ENCODE measurements around the gene TMEM108.

The TMEM108 gene

DNA sequence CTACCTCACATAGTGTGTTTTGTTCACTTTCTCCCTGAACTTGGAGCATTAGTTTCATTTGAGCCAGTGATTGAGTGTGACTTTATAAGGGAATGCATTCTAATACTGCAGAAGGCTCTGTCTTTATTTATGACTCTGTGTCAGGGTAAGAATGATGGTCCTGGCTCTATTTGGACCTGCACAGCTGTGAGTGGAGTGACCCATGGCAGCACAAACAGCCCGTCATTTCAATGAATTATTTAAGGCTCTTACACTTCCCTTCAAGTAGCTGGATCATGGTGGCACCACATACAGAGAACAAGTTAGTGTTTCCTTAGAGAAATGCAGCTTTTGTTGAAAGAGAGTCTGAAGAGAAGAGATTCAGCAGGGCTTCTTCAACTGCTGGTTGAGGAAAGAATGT, 16.4 kb downstream of the TMEM108 start:
- no peak for DNase-seq (ENCODE audit: low read depth in 2 of 2)

DNA sequence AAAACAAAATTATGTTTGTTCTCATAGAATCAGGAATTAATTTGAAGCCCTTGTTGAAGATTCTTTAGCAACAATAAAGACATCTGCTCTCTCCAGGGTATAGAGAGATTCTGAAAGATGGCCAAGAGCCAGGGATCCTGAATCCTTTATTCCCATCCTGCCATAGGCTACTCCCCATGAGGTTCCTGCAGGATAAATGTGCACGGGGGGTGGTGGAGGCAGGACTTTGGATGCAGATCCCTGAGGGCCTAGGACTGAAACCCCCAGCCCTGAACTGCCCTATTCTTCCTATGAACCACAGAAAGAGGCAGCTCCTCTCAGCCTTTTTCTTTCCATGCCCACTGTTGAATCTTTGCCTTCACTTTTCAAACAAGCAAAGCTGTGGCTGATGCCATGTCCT, 17.1 kb downstream of the TMEM108 start:
- no peak for DNase-seq (ENCODE audit: low read depth in 2 of 2)

DNA sequence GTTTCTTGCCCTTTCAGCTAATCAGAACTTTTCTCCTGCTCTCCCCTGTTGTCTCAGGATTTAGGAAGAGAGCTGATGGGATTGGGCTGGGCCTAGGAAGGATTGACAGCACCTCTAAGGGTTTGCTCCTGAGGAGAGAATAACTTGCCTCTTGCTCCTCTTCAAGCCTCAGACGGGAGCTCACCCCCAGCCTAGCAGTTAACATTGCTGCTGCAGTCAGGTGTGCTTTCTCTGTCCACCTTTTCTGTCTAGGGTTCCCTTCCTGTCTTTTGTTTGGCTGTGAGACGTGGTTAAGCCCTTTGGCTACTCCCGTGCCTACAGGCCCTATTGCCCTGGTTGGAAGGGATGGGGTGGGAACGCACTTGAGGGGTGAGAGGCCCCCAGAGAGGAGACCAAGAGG, 20.1 kb downstream of the TMEM108 start:
- no peak for DNase-seq (ENCODE audit: low read depth in 2 of 2)

DNA sequence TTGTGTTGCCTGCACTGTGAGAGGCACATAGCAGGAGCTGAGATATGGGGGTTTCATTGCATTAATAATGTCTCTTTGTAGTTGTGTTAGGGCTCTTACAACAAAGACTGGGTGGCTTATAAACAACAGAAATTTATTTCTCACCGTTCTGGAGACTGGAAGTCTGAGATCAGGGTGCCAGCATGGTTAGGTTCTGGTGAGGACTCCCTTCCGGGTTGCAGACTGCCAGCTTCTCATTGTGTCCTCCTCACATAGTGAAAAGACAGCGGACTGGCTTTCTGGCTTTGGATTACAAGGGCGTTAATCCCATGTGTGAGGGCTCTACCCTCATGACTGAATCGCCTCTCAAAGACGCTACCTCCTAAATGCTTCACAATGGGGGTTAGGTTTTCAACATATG, 20.6 kb downstream of the TMEM108 start:
- no peak for DNase-seq (ENCODE audit: low read depth in 2 of 2)

DNA sequence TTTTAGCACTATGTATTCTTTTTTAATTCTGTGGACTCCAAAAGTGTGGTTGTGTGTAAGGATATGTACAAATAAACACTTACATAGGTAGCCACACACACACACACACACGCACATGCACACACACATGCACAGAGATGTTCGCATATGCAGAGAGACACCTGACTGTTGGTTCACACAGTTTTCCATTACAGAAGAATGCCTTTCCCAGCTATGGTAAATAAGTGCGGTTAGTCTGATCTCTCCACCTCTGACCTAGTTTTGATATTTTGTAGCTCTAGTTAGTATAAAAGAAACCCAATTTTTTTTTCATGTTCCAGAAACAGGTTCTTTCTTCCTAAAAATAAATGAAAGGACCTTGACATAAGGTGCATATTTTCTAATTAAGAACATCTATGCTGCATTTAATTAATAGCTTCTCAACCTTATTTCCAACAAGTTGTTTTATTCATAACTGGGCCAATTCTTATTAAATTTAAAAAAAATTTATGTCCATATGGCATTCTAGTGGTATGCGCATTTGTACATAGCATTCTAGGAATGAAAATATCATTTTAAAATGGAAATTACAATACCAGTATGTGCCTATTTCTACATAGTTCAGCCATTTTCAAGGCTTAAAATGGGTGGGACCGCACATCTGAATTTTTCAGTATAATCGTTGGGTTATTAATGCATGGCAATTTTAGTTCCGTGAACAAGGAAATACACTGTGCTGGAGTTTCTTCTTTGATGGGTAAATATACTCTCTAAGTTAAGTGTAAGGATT, 27.2 kb downstream of the TMEM108 start:
- DNase-seq (ENCODE audit: low read depth in 2 of 2), result no peak

DNA sequence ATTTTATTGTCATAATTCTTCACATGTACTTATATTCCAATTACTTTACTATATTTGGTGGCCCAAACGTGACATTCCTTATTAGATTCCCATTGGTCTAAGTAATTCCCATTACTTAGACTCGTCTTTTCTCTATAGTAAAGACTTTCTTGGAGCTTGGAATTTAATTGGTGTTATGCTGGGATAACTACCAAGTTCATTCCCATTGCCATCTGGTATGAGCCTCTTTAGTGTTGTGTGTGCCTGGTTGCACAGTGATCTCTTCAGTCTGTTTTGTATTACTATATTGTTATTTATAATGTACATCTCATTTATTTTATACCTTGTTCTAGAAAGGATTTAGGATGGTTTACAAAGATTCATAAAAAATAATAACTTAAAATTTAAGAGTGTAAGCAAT, 27.8 kb downstream of the TMEM108 start:
- DNase-seq (ENCODE audit: low read depth in 2 of 2), result no peak

DNA sequence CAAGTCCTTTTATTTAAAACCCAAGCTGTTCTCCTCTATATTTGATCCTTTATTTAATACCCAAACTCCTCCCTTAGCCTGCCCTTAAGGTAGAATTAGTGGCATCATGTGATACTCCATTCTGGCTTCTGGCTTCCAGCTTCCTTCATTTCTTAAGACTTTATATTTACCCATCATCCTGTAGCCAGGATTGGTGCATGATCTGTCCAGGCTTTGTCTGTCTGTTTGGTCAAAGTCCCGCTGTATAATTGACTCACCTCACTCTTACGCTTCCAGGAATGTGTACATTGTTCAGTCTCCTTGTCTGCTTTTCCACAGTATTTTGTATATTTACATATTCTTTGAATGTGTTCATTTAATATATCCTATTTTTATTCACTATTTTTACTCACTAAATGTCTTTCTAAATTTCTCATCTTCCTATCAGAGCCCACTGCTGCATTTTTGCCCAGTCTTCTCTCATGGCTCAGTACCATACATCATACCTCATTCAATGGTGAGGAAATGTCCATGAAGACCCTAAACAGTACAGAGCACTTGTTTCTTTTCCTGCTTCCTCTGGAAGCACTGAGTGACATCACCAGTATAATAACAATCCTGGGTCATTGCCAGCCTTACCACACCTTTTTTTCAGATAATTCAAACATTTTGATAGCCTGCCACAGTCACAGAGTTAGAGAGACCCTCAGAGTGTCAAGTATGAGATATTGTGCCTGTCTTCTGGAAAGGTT, 31.5 kb downstream of the TMEM108 start:
- DNase-seq (ENCODE audit: low read depth in 2 of 2), result no peak

DNA sequence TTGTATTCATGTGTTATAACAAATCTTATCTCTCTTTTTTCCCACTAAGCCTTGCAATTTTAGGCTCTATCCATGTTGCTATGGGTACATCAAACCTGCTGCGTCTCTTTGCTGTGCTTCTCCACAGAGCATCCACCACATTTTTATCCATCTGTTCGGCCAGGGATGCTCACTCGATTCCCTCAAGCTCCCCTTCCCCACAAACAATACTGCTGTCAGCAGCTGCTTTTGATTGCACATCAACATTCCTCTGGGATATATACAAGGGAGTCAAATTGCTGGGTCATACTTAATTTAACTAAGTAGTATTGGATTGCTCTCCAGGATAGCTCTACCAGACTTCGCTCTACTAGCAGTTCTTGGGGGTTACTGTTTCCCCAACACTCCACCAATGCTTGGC, 36.8 kb downstream of the TMEM108 start:
- DNase-seq (ENCODE audit: low read depth in 2 of 2), result no peak

DNA sequence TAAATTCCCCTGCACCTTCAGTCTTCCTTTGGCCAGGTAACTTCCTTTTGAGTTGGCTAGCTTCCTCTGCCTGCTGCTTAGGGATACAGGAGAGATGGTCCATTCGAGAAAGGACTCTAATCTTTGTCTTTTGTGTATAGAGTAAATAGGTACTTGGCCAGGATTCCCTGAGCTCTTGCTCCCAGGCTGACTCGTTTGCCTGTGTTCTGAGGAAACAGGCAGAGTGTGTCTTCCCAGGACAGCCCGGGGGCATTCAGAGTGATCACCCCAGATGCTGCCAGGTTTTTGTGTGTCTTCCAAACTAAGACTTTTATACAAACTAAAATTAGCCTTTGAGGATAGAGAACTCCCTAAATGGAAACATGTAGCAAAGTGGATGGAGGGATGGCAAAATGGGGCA, 39.5 kb downstream of the TMEM108 start:
- DNase-seq (ENCODE audit: low read depth in 2 of 2), result no peak

DNA sequence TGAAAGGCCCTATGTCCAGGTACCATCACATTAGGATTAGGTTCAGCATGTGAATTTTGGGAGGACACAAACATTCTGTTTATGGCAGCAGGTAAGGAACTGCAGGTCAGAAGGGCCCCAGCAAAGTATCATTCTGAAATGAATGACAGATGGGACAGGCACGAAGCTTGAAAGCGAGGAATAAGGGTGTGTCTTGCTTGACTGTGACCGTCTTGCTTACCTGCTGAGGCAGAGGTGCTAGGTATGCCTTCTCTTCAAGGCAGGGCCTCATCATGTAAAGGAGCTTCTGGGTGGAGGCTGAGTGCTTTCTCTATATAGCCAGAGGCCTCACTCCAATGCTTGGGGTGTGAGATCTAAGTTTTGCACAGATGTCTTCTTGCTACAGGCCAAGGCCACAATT, 41.4 kb downstream of the TMEM108 start:
- no peak for DNase-seq (ENCODE audit: low read depth in 2 of 2)

DNA sequence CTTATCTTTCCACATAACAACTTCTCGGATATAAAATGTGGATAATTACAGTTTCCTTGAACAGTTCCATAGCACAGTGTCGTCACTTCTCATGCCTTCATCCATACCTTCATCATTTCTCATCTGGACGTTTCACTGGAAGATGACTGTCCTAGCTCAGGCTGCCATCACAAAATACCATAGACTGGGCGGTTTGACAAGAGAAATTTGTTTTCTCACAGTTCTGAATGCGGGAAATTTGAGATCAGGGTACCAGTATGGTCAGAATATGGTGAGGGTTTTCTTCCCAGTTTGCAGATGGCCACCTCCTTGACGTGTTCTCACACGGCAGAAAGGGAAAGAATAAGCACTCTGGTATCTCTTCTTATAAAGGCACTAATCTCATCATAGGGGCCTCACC, 42.8 kb downstream of the TMEM108 start:
- DNase-seq (ENCODE audit: low read depth in 2 of 2), result no peak

DNA sequence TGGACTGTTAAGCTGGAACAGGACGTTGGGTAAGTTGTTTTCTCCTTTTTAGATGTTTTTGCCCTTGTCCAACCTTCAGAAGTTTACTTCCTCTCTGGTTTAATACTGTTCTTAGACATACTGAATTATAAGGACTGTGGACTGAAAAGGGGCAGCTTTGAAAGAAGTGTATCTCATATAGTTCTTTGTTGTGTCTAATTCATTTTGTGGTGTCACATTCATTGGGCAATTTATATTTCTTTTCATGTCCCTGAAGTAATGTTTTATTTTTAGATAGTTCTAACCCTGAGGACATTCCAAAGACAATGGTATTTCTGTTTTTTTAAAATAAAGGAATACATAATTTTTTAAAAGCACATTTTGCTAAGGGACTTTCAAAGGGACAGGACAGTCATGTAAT, 45.2 kb downstream of the TMEM108 start:
- DNase-seq (ENCODE audit: low read depth in 2 of 2), result no peak

DNA sequence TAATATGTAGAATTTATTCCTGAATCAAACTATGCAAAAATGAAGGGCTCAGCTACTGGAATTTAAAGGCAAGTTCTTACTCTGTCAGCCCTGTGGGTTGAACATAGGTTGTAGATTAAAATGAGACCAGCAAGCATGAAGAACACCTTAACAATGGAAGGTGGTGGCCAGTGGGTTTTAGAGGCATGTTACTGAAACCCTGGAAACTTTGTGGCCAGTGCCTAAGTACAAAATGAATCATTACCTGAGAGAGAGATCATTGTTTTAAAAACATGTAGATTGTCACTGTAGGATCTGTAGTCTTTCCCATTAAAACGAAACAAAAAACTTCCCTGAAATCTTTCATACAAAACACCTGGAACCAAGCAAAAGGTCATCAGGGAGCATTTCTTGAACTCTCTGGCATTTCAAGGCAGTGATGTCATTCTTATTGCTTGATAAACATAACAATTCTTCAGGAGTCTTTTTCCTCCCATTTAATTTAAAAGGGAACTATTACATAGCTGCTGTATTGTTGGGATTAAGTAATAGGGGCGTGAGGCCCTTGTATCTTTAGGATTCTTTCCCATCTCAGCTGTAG, 51.8 kb downstream of the TMEM108 start:
- DNase-seq (ENCODE audit: low read depth in 2 of 2), result no peak

DNA sequence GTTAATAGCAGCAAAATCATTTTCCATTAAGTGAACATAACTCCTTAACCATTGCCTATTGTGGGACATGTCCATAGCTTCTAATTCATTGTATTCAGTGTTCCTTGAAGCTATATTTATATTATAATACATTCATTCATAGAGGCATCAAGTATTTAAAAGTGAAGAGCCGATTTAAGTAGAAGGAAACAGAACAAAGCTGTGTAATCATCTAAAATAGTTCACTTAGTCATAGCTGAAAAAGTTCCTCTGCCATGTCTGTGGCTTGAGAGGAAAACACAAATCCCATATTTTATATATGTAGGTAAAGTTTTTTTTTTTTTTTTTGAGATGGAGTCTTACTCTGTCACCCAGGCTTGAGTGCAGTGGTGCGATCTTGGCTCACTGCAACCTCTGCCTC, 54.5 kb downstream of the TMEM108 start:
- no peak for DNase-seq (ENCODE audit: low read depth in 2 of 2)

DNA sequence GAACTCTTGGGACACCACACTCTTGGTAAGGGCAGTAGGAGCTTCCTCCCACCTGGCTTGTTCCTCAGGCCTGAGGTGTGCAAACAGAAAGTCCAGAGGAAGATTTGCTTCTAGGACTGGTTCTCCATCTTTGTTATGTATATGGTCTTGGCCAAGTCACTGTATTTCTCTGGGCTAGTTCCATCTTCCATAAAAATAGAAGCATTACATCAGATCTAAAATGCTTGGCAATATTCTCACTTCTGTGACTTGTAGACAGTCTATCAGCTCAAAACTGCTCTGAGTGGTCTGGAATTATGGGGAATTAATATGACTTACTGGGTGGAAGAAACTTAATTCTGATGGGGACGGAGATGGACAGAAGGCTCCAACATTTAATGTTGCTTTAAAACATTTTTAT, 55.2 kb downstream of the TMEM108 start:
- no peak for DNase-seq (ENCODE audit: low read depth in 2 of 2)

DNA sequence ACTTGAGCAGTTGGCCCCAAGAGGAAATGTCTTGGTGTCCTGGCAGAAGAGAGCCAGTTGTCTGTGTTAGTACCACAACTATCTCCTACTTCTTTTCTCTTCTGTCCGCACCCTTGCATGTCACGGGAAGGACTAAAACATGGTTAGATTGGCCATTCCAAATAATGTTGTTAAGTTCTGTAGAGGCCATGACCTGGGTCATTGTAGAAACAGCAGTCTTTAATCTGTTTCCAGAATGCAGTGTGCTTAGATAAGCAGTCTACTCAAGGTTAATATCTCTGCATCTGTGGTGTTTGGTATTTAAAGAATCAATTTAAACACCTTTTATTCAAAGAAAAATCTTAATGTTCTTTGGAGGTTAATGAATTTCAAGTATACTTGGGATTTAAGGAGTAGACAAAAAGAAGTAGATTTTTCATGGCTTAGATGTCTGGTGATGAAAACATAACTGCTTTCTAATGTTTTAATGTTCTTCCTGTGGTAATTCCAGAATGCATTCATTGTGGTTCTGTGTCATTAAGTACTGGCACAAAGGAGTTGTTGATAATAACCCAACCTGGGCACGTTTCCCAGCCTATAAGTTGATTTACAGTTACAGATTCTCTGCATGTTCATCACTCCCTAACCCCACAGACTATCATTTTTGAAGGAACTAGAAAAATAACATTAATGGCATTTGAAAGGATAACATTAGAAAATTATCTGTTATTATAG, 58.9 kb downstream of the TMEM108 start:
- DNase-seq (ENCODE audit: low read depth in 2 of 2), result peak; percentile 45 to 46

DNA sequence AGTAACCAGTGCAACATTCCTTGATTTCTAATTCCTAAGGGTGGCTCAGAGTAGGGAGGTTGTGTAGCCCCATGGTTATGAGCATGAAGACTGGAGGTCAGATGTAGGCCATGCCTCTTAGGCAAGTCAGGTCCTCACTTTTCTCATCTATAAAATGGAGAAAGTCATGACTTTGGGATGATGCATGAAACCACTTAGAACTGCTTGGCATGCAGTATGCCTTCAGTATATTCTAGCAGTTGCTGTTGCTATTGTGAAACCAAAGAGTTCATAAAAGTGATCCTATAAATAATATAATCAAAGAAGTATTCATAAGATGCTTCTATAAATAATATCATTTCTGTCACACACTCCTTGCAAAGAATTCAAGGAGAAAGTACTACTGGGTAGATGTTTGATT, 65.5 kb downstream of the TMEM108 start:
- DNase-seq (ENCODE audit: low read depth in 2 of 2), result no peak

DNA sequence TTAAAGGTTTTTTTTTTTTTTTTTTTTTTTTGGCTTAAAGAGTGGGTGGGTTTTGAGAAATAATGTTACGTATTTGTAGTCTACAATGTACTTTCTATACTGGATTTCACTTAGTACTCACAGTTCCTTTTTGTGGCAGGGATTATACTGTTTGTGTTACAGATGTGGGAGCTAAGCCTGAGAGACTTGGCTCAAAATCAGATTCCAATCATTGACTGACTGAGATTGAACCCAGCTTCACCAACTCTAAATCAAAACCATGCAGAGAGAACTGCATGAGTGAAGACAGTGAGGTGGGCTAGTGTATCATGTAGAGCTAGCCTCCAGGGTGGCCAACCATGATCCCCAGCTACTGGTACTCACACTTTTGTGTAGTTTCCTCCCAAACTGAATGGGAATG, 68.0 kb downstream of the TMEM108 start:
- no peak for DNase-seq (ENCODE audit: low read depth in 2 of 2)

DNA sequence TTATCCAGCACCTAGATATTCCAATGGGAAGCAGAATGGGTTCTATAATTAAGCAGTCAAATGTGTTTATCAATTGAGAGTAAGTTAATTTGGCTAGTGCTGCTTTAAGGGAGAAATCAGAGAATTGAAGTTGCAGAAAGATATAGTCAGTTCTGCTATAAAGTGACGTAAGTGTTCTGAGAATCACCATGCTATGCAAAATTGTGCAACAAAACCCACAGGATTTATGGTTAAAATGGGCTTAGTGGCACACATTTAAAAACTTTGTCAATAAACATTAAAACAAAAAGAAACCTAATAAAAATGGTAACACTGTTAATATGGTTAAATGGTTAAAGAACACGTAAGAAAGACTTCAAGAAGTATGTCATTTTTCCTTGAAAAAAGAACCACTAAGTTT, 74.5 kb downstream of the TMEM108 start:
- no peak for DNase-seq (ENCODE audit: low read depth in 2 of 2)

DNA sequence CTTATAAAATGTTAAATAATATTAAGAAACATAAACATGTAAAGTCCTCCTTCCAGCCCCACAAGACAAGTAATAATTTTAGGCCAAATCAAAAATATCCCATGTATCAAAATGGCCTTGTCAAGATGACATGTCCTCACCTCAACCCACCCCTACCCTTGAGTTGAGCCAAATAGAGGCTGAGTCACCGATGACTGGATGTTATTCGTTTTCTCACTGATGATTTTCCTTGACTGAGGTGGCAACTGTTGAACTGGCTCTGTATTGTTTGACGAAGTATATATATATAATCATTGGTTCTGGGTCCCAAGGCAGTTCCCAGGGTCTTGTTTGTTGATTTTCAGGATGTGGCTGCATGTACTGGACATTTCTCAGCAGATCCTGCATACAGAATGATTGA, 75.3 kb downstream of the TMEM108 start:
- DNase-seq (ENCODE audit: low read depth in 2 of 2), result no peak

DNA sequence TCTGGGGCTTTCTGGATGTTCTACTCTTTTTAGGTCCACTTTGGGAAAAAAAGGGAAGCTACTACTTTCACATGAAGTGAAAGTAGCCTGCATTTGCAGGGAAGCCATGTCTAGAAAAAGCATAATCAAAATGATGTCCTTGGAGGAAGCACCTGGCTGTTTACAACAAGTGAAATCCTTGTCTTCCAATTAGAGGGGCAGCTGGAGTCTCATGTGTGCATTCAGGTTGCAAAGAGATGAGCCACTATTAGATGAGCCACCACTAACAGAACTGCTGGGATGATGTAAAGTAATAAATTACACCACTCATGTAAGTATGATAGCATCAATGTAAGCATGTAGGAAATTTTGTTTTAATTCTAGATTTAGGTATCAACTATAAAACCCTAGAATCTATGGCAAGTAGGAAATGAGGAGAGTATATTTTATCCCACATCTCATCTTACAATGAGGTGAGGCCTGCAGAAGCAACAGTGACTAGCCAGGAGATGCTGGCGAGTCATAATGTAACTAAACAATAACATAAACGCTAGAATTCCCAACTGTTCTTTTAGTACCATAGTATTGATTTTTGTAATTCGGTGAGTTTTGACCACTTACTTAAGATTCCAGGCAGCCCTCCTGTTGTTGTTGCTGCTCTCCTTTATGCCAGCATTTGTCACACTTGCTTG, 75.9 kb downstream of the TMEM108 start:
- DNase-seq (ENCODE audit: low read depth in 2 of 2), result no peak

DNA sequence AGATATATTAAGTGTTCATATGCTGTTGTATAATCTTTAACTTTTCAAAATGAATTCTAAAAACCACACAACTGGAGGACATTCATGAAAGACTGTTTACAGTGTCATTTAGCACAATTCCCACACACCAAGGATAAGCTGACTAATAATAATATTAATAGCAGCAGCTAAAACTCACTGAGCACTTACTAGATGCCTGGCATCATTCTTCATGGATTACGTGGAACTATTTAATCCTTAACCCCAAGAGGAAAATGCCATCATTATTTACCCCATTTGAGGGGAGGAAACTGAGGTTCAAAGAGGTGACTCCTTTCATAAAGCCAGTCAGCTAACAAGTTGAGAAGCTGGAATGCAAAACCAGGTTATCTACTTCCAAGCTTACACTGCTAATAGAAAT, 77.0 kb downstream of the TMEM108 start:
- no peak for DNase-seq (ENCODE audit: low read depth in 2 of 2)

All from fibroblast of skin of left biceps (primary cell).